Mesenchymal stem cell (in vitro differentiated cells and primary cell): ENCODE measurements around the gene CHRDL2.

Source experiments
- DNase-seq: peaks from one replicate; pipeline ENCODE4 v3.0.0-alpha.2; 2013
- H2AFZ ChIP-seq: one replicate; pipeline ENCODE4 v1.6.1; 2013; ENCODE audit warnings: low read depth, mild to moderate bottlenecking, control low read depth, inconsistent platforms, low read length, moderate library complexity
- H2AK5ac ChIP-seq: 2 replicates; pipeline ENCODE4 v1.6.1; 2013; ENCODE audit warnings: low read length, moderate library complexity, mild to moderate bottlenecking, inconsistent platforms; ENCODE audit not compliant: severe bottlenecking
- H2BK120ac ChIP-seq: one replicate; pipeline ENCODE4 v1.6.1; 2013; ENCODE audit warnings: low read depth, mild to moderate bottlenecking, inconsistent platforms, low read length, moderate library complexity
- H2BK12ac ChIP-seq, 2 experiments: one replicate each; pipeline ENCODE4 v1.6.1; 2013; ENCODE audit warnings: inconsistent platforms in 2 of 2, low read length in 2 of 2, mild to moderate bottlenecking in 2 of 2, moderate library complexity in 2 of 2, control low read depth in 1 of 2
- H2BK15ac ChIP-seq: one replicate; pipeline ENCODE4 v1.6.1; 2013; ENCODE audit warnings: mild to moderate bottlenecking, low read depth, inconsistent platforms; ENCODE audit not compliant: poor library complexity, severe bottlenecking
- H2BK5ac ChIP-seq: 2 replicates; pipeline ENCODE4 v1.6.1; 2013; ENCODE audit warnings: low read depth, mild to moderate bottlenecking, low read length, control low read depth, inconsistent platforms; ENCODE audit not compliant: poor library complexity, severe bottlenecking
- H3K14ac ChIP-seq, 2 experiments: one replicate each; pipeline ENCODE4 v1.6.1; 2013; ENCODE audit warnings: inconsistent platforms in 2 of 2, low read length in 2 of 2, control low read depth in 1 of 2, mild to moderate bottlenecking in 1 of 2, moderate library complexity in 1 of 2
- H3K18ac ChIP-seq, 2 experiments: one replicate each; pipeline ENCODE4 v1.6.1; 2013; ENCODE audit warnings: inconsistent platforms in 2 of 2, low read length in 2 of 2, control low read depth in 1 of 2, low read depth in 1 of 2, mild to moderate bottlenecking in 1 of 2
- H3K23ac ChIP-seq, 2 experiments: one replicate each; pipeline ENCODE4 v1.6.1; 2013; ENCODE audit warnings: inconsistent platforms in 2 of 2, low read length in 2 of 2, mild to moderate bottlenecking in 2 of 2, moderate library complexity in 2 of 2, control low read depth in 1 of 2
- H3K27ac ChIP-seq: 2 replicates; pipeline ENCODE4 v1.5.1; 2013; ENCODE audit warnings: mild to moderate bottlenecking, moderate library complexity, low read length, control low read depth, inconsistent platforms; ENCODE audit not compliant: poor library complexity, severe bottlenecking
- H3K27me3 ChIP-seq, 2 experiments: 2 replicates each; pipeline versions ENCODE4 v1.6.1 to v1.7.0; 2013; ENCODE audit warnings: low read length in 2 of 2, mild to moderate bottlenecking in 2 of 2, moderate library complexity in 2 of 2, control low read depth in 1 of 2, inconsistent platforms in 1 of 2; ENCODE audit not compliant: control insufficient read depth in 1 of 2, insufficient read depth in 1 of 2
- H3K36me3 ChIP-seq, 2 experiments: 2 replicates each; pipeline versions ENCODE4 v1.6.1 to v1.7.0; 2013; ENCODE audit warnings: low read length in 2 of 2, control low read depth in 1 of 2, inconsistent platforms in 1 of 2, low read depth in 1 of 2, mild to moderate bottlenecking in 1 of 2; ENCODE audit not compliant: insufficient read depth in 2 of 2, control insufficient read depth in 1 of 2
- H3K4ac ChIP-seq, 2 experiments: one replicate each; pipeline ENCODE4 v1.6.1; 2013; ENCODE audit warnings: inconsistent platforms in 2 of 2, low read length in 2 of 2, mild to moderate bottlenecking in 2 of 2, moderate library complexity in 2 of 2, control low read depth in 1 of 2, low read depth in 1 of 2
- H3K4me1 ChIP-seq: 2 replicates; pipeline ENCODE4 v1.6.1; 2013; ENCODE audit warnings: low read depth, low read length, control low read depth; ENCODE audit not compliant: control insufficient read depth, insufficient read depth
- H3K4me2 ChIP-seq: 2 replicates; pipeline ENCODE4 v1.6.1; 2013; ENCODE audit warnings: low read length, mild to moderate bottlenecking, inconsistent platforms; ENCODE audit not compliant: poor library complexity, severe bottlenecking
- H3K4me3 ChIP-seq, 2 experiments: 2 replicates each; pipeline versions ENCODE4 v1.5.1 to v1.7.0; 2013; ENCODE audit warnings: low read length in 2 of 2, mild to moderate bottlenecking in 2 of 2, control low read depth in 1 of 2, low read depth in 1 of 2; ENCODE audit not compliant: insufficient read depth in 1 of 2
- H3K79me1 ChIP-seq: replicated peaks from 2 replicates; pipeline ENCODE4 v1.6.1; 2013; ENCODE audit warnings: mild to moderate bottlenecking, control low read depth, low read length, inconsistent platforms; ENCODE audit not compliant: poor library complexity, severe bottlenecking
- H3K9ac ChIP-seq: 2 replicates; pipeline ENCODE4 v1.7.0; 2013; ENCODE audit warnings: mild to moderate bottlenecking, low read length, moderate library complexity
- H3K9me3 ChIP-seq: 2 replicates; pipeline ENCODE4 v1.7.0; 2013; ENCODE audit warnings: mild to moderate bottlenecking, low read length; ENCODE audit not compliant: control insufficient read depth
- H4K8ac ChIP-seq: one replicate; pipeline ENCODE4 v1.6.1; 2013; ENCODE audit warnings: inconsistent platforms, mild to moderate bottlenecking, low read length, moderate library complexity
- H4K91ac ChIP-seq: one replicate; pipeline ENCODE4 v1.6.1; 2013; ENCODE audit warnings: mild to moderate bottlenecking, low read length, inconsistent platforms
- WGBS: methylation state at CpG from one replicate; pipeline ENCODE4 v1.1.7; 2013; ENCODE audit warnings: mixed read lengths; 5-methylcytosine and 5-hydroxymethylcytosine counted together

Gene CHRDL2

DNA sequence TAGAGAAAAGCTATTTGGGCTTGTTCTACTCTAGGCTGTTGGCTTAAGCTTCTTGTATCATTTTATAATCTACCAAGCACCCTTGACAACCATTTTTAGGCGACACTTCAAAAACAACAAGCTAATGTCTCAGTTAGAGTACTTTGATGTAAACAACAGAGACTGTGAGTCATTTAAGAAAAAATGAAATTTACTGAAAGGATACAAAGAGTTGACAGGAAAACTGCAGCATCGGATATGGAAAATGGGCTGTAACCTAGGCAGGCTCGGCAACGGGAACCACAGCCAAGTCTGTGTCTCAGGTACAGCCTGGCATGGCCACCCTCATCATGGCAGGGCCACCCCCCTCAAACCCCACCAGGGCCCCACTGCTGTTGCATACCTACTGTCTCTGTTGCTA is 13.1 kb upstream of the CHRDL2 start:
- Histone ChIP-seq H2BK5ac (no peak overlapping the region), H2AK5ac (no peak overlapping the region), H3K9ac (no peak overlapping the region), H3K4me1 (peaks cover 4% of the 10 kb centered on the region), H4K8ac (no peak overlapping the region), H3K23ac (no peak overlapping the region), H3K27ac (no peak overlapping the region), H2BK12ac (no peak overlapping the region), H2BK15ac (no peak overlapping the region), H4K91ac (no peak overlapping the region), H3K79me1 (no peaks in the 10 kb centered on the region), H3K27me3 (no peaks in the 10 kb centered on the region), H3K18ac (peak overlapping the region in 1 of 2 experiments; percentile 32), H3K9me3 (no peaks in the 10 kb centered on the region), H2AFZ (no peak overlapping the region), H3K14ac (no peak overlapping the region), H3K36me3 (no peaks in the 10 kb centered on the region), H3K4me2 (no peak overlapping the region), H2BK120ac (no peak overlapping the region), H3K4ac (no peak overlapping the region), H3K4me3 (no peak overlapping the region)
- WGBS = 73% methylated on average over 3 of the region's 4 CpGs
- DNase-seq = peak; percentile 28

DNA sequence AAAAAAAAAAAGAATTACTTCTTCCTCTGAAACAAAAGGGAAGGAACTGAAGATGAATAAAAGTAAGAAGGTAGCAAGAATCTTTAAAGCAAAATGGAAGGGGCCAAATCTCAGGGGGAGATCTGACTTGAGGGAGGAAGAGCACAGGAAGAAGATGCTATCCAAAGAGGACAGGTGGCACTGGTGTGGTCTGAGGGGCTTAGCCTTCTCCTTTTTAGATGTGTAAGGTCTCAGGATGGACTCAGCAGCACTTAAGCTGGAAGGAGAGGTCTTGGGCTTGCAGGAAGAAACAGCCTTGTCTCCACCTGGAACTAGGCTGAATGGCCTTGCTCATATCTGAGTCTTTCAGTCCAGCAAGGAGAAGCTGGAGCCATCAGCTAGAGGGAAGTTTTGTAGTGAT is 12.4 kb upstream of the CHRDL2 start:
- Histone ChIP-seq H3K14ac (no peak overlapping the region), H3K4me1 (peaks cover 4% of the 10 kb centered on the region), H3K4me2 (no peak overlapping the region), H3K18ac (no peak overlapping the region), H3K4me3 (no peak overlapping the region), H4K8ac (no peak overlapping the region), H3K9me3 (no peaks in the 10 kb centered on the region), H2AFZ (no peak overlapping the region), H3K23ac (no peak overlapping the region), H2AK5ac (no peak overlapping the region), H2BK12ac (no peak overlapping the region), H2BK5ac (no peak overlapping the region), H3K27me3 (no peaks in the 10 kb centered on the region), H4K91ac (no peak overlapping the region), H2BK15ac (no peak overlapping the region), H2BK120ac (no peak overlapping the region), H3K4ac (no peak overlapping the region), H3K79me1 (no peaks in the 10 kb centered on the region), H3K27ac (no peak overlapping the region), H3K36me3 (no peaks in the 10 kb centered on the region), H3K9ac (no peak overlapping the region)
- no peak for DNase-seq

DNA sequence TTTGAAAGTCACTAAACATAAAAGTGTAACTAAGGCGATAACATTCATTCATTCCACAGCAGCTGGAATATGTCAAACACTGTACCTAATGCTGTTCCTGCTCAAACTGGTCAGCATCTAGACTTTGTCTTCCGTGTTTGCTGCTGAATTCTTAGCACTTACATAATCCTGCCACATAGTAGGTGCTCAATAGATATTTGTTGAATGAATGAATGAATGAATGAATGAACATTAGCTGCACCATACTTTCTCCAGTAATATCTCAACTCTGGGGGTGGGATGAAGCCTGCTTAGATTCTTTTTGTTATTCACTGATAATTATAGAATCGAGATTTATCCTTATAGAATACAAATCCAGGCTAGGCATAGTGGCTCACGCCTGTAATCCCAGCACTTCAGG is 10.8 kb upstream of the CHRDL2 start:
- no peak overlapping the region for H2AFZ ChIP-seq
- H3K23ac ChIP-seq = no peak overlapping the region
- H3K9me3 ChIP-seq = no peaks in the 10 kb centered on the region
- H2BK120ac ChIP-seq = no peak overlapping the region
- H4K8ac ChIP-seq = no peak overlapping the region
- H2AK5ac ChIP-seq = no peak overlapping the region
- H3K27ac ChIP-seq = no peak overlapping the region
- no peak overlapping the region for H3K4me2 ChIP-seq
- no peaks in the 10 kb centered on the region for H3K4me1 ChIP-seq
- no peak overlapping the region for H4K91ac ChIP-seq
- H3K4me3 ChIP-seq = no peak overlapping the region
- no peak overlapping the region for H3K14ac ChIP-seq
- no peaks in the 10 kb centered on the region for H3K36me3 ChIP-seq
- 85% methylated on average over 2 of the region's 4 CpGs for WGBS
- no peak overlapping the region for H2BK12ac ChIP-seq
- no peak overlapping the region for H3K9ac ChIP-seq
- no peak overlapping the region for H2BK15ac ChIP-seq
- no peak overlapping the region for H2BK5ac ChIP-seq
- DNase-seq = no peak
- no peak overlapping the region for H3K4ac ChIP-seq
- H3K18ac ChIP-seq = no peak overlapping the region
- H3K79me1 ChIP-seq = no peaks in the 10 kb centered on the region
- H3K27me3 ChIP-seq = no peaks in the 10 kb centered on the region

DNA sequence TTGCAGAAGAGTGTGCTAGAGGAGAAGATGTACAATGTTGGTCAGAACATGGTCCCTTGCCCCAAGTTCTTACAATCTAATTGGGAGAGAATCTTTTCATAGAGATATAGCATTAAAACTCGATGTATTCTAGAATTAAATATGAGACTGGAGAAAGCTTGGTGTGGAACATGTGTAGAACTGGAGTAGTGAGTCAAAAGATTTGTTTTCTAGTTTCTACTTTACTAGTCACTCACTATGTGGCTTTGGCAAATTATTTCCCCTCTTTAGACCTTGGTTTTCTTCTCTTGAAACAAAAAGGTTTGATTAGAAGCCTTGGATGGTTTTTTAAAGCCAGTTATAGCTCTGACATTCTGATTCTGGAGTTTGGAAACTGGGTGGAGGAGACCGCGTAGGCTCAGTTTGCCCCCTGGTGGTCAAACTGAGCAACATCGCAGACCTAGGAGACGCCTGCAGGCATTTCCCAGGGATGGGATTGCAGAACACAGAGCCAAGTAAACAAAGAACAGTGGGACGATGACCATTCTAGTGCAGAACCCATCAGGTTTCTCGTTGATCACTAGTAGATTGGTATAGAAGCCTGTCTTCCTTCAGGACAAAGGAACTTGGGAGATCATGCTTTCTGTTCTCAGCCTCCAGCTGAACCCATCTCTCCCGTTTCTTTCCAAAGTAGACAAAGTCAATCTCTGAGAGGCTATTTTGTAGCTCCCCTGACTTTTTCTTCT is 8.5 kb upstream of the CHRDL2 start:
- Histone ChIP-seq H2AFZ (no peak overlapping the region), H3K4me1 (no peaks in the 10 kb centered on the region), H3K9ac (no peak overlapping the region), H3K36me3 (no peaks in the 10 kb centered on the region), H3K27ac (no peak overlapping the region), H3K4ac (no peak overlapping the region), H3K9me3 (no peaks in the 10 kb centered on the region), H3K23ac (no peak overlapping the region), H2BK12ac (no peak overlapping the region), H3K79me1 (no peaks in the 10 kb centered on the region), H2BK5ac (no peak overlapping the region), H3K14ac (no peak overlapping the region), H4K8ac (no peak overlapping the region), H4K91ac (no peak overlapping the region), H2BK120ac (no peak overlapping the region), H3K27me3 (peaks cover 2 to 8% of the 10 kb centered on the region in 2 experiments), H3K4me2 (no peak overlapping the region), H3K18ac (no peak overlapping the region), H2BK15ac (no peak overlapping the region), H2AK5ac (no peak overlapping the region), H3K4me3 (no peak overlapping the region)
- 27% methylated on average over 7 of the region's 8 CpGs for WGBS
- peak; percentile 74 for DNase-seq
